Measurements from ENCODE around the gene PNMA1. TPM values are rescaled to one million over a fixed set of nuclear protein-coding genes. Genes with fewer than 3 reads are reported as not detected.
"Not testable (repeated sequence)": the region's sequence is repeated elsewhere in the genome, so short reads cannot be mapped to it uniquely, and the experiment has no call there.

The PNMA1 gene
- polyA plus RNA-seq, 12 donors: 22.0 to 33.8 (median 25.9) TPM; not detected in 1

DNA sequence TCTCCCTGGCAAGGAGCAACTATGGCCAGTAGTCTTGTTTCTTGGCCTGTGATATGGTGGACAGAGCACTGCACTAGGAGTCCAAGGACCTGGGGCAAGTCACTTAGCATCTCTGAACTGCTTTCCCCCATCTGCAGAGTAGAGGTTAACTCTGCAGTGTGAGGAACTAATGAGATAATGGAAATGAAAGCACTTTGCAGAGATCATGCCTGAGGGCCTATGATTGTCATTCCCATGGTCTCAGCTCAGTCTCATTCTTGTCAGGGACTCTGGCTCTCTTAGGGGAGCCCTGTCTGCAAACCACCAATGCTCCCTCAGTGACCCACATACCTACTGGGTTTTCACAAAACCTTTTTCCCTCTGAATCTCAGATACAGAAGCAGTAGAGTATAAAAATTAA is 6.5 kb upstream of the PNMA1 start:
- DNase-seq: no peak

DNA sequence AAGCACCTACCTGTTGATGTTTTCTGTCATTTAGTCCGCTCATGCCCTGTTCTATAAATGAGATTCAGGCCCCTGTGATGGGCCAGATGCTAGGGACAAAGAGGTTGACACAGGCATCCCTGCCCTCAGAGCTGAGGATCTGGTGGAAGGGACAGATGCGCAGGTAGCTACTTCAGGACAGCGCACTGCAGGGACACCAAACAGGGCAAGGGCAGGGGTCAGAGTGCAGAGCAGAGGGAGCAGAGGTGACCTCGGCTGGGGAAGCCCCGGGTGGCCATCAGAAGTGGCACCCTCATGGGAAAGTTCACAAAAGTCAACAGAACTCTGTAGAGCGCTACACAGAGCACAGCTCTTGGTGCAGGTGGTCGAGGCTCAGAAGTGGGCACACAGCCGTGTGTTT is 5.6 kb upstream of the PNMA1 start:
- DNase-seq: no peak

DNA sequence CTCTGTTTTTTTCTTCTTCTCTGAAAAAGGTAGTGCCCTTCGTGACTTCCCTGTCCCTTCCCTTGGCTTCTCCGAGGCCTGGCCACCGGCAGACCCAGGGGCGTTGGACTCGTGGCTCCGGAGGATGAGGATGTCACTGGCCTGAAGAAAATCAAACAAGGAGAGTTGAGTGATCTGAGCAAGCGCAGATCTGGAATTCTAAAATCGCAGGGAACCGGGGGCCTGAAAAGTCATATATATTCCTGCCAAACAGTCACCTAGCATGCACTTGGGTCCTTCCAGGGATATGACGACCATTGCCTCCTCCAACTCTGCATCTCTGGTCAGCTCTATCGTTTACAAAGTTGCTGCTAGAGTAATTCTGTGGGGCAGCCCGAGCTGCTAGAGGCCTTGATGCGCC is 5.2 kb upstream of the PNMA1 start:
- no peak for DNase-seq

DNA sequence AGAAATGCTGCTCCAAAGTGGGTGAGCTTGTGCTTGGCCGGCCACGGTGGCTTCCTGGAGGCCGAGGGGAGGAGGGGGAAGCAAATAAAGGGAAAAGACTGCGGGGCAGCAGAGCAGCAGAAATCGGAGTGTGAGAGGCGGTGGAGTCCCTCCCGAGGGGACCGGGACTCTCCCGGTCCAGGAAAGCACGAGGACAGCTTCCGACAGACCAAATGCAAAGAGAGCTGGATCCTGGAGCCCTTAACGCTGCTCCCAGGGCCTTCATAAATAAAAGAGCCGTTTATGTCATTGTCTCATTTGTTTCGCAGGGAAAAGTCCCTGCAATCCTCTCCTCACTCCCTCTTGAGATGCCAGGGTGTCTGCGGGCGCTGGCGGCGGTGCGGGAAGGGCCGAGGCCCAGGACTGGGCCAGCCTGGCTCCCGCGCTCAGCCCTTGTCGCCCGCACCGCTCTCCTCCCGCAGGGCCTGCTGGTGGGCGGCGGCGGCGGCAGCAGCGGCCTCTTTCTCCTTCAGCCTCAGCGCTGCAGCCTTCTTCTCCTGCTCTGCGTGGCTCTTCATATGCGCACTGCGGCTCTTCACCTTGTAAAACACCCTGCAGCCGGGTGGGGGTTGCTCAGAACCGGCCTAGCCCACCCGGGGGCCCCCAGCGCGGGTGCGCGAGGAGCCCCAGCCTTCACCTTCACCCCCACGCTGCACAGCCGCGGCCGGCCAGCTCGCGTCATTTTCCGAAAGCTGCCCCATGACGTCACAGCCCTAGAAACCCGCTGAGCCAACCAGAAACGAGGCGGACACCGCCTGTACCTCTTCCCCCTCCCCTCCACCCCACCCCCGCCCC is 4.5 kb upstream of the PNMA1 start:
- DNase-seq: no peak

DNA sequence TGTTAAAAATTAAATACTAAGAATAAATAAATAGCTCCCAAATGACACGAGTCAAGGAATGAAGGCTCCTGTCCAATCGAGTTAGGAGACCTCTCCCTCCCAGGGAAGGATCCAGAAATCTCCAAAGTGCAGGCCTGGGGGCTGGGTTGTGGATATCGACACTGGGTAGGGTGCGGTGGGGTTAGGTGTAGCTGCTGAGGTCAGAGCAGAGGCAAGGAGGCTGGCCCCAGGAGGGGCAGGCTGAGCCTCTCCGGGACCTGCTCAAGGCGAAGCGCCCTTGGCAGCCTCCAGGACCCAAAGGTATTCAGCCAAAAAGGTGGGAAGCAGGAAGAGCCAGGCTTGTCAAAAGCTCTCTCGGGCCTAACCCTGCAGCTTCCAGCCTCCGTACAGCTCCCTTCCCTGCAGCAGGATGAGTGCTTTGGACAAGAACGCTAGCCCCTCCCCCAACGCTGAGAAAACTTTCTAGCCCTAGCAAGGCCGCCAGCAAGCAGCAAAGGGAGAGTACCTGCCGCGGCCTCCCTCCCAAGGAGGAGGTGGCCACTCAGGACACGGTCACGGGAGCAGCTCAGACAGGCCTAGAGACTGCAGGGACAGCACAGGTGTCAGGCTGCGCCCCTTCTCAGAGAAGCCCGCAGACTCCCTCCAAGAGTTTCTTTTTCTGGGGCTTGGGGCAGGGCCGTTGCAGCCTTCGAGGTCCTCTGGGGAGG is 3.7 kb upstream of the PNMA1 start:
- DNase-seq: no peak

DNA sequence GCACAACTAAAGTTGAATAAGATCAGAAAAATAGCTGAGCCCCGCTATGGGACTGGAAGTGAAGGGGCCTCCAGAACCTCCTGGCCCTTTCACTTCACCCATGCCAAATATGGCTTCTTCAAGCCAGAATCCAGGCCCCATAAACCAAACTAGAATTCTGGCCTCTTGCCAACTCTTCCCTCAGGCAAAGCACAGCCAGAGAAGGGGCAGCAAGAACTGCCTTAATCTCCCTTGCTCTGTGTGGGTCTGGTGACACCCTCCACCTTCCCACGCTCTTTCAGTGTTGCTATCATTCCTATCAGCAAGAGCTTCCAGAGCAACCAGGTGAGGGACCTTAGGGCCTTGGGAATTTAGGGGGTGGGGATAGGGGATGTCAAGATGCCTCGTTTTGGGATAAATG is 3.1 kb upstream of the PNMA1 start:
- no peak for DNase-seq

DNA sequence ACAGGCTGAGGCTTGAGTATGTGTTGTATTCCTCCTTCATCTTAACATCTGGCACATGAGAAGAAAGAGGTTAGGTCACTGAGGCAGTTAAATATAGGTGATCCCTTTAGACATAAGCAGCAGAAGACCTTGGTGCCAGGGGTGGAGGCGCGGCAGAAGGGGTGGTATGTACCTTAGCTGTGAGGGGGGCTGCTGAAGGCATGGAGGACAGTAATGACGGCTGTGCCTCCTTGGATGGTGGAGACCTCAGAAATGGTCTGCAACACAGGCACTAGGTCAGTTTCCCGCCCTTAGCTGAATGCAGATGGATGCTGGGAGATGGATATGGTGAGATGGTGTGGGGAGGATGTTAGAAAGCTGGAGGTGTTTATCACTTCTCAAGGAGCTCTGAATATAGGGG is 1.5 kb upstream of the PNMA1 start:
- DNase-seq: no peak

DNA sequence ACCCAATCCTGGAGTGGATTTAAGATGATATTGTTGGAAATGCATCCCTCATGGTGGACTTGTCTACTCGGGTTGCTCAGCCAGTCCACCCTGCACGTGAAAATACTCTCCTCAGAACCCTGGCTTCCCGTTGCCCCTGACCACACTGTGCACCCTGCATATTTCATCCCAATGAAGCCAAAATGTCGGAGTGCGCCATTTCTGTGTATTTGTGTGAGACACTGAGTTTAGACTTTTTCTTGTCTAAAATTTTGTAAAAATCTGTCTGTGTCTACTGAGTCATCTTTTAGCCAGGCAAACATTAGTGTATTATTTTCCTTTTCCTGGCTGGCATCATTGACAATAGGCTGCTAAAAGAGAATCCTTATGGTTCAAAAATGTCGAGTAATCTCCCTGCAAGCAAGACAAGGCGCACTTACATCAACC is 485 bp upstream of the PNMA1 start:
- DNase-seq: no peak

DNA sequence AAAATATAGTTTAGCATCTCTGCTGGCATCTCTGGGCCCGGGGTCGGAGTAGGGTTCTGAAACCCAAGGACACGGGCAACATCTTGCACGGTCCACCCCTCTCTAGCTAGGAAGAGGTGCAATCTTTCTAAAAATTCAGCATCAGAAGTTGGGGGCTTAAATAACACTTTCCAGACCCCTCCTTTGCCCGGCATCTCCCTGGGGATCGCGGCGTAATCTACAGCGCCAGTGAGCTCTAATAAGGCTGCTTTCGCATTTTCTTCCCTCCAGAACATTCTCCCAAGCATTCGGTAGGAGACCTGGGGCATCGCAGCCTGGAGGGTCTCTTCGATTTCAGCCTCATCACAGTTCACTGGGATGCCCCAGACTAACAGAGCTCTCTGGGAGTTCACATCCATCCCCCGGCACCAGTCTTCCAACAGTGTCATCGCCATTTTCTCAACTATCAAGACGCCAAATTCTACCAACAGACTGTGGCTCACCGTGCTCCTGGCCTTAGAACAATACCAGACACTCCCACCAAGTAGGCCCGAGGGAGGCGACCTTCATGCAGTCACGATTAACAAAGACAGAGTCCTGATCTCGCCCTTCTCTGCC is 880 bp downstream of the PNMA1 start:
- no peak for DNase-seq

DNA sequence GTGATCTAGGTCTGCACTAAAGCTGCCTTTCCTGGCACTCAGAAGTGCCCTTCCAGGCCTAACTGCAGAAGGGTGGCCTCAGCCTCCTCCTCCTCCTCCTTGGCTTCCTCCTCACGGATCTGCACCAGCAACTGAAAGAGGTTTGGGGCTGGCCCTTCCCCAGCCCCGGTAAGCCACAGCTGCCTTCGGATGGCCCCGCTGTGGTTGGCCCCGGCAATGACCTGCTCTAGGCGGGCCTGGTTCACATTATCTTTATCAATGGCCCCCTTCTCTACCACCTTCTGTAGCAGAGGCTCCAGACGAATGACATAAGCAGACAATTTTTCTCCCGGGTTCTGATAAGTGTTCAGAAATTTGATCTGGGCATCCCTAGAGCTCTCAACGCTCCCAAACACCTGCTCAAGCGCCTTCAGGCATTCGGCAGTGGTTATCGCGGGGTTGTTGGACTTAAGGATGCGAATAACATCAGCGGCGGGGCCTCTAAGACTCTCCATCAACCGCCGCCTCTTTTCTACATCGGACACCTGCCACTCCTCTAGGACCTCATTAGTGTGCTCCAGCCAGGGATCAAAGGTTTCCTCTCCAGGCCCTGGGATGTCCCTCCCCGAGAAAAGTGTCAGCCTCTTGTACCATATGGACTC is 1.5 kb downstream of the PNMA1 start:
- DNase-seq: no peak

DNA sequence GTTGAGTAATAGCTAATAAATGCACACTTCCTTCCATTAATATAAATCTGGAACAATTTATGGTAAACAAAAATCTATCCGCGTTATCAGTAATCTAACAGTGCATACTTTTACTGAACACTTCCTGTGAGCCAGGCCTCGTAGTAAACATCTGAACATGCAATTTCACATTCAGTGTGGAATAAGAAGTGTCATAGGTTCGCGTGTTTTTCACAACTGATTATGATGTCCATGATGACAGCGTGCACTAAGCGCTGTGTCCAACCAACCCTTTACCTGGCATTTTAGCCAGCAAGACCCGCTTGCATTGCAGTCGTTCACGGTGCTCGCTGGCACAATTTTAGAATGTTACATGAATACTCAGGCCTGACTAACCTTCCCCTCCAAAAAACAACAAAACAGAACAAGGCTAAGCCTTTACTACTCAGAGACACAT is 2.1 kb downstream of the PNMA1 start:
- DNase-seq: no peak

DNA sequence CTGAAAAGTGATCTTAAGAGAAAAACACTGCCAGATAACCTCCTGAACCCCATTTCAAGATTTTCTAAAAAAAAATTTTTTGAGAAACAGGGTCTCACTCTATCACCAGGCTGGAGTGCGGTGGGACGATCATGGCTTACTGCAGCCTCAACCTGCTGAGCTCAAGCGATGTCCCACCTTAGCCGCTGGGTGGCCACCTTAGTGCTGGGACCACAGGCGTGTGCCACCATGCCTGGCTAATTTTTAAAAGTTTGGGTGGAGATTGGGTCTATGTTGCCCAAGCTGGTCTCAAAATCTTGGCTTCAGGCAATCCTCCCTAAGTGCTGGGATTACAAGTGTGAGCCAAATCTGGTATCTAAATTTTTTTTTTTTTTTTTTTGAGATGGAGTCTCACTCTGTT is 3.4 kb downstream of the PNMA1 start:
- no peak for DNase-seq

DNA sequence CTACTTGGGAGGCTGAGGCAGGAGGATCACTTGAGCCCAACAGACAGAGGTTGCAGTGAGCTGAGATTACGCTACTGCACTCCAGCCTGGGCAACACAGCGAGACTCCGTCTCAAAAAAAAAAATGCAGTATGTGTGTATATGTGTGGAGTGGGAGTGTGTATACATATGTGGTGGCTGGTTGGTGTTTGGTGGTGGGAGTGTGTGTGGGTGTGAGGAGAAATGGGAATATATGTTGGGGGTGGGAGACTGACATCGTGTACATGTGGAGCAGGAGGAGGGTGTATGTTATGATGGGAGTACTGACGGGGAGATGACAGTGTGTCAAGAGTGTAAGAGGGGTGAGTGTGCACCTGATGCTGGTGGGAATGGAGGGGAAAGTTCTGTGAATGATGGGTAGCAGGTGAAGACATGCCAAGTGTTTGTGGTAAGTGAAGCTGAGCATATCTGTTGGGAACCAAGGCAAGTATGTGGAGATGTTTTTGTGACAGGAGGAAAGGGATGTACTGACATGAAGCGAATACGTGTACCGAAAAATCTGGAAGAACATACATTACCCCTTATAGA is 4.2 kb downstream of the PNMA1 start:
- DNase-seq: no peak

DNA sequence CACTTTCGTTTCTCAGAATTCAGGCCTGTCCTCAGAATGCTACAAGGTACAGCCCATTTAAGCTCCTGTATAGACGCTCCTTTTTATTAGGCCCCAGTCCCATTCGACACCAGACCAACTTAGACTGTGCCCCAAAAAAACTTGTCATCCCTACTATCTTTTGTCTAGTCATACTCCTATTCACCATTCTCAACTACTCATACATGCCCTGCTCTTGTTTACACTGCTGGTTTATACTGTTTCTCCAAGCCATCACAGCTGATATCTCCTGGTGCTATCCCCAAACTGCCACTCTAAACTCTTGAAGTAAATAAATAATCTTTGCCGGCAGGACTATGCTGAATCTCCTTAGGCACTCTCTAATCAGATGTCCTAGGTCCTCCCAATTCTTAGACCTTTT is 6.1 kb downstream of the PNMA1 start:
- not testable (repeated sequence) for DNase-seq

DNA sequence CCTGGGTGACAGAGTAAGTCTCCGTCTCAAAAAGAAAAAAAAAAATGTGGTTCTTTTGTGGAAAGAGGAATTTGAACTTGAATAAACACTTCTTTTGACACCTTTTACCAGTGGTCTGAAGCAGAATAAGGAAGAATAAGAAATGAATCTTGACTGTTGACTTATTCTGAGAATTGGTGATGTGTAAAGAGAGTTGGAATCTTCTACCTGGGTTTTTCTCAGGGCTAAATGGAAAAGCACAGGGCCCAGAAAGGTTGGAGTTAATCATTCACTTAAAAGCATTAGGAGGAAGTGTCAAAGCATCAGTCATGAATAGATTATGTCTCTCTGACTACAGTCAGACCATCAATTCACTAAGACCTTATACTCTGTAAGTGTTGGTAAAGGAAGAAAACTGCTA is 13.9 kb downstream of the PNMA1 start:
- no peak for DNase-seq

DNA sequence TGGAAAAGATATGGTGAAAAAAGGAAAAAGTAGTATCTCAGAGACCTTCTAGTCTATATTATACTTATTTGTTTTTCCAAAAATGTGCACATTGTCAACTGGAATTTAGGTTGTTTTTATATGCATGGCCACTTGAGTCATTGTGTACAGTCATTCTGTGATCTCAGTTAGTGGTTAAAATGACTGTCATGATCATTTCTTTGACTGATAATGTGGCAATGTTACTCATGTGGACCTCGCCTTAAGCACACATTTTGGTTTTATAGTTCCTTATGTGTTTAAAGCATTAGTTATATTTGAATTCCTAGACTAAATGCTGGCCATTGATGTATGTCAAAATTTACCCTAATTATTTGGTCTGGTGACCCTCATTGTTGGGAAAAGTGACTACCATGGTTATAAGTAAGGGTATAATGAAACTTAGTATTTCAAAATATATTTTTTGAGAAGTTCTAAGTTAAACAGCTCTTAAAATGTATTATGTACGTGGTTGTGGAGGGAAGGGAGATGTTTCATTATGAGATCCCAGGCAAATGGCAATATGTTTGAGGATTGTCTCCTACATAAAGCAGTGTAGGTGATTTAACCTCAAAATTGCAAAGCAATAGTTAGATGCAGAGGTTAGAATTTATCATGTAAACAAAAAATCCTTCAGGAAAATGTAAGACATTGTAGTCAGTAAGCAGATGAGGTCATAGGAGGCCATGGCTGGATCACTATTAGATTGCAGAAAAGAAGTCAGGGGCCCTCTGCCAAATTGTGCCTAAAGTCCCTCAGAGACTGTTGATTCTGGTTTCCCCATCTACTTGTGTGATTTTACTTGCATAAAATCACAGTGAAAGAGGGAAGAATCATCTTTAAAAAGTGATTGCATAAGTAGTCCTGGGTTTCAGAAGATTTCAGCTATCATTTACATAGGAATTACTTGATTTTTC is 17.5 kb downstream of the PNMA1 start:
- DNase-seq: no peak

DNA sequence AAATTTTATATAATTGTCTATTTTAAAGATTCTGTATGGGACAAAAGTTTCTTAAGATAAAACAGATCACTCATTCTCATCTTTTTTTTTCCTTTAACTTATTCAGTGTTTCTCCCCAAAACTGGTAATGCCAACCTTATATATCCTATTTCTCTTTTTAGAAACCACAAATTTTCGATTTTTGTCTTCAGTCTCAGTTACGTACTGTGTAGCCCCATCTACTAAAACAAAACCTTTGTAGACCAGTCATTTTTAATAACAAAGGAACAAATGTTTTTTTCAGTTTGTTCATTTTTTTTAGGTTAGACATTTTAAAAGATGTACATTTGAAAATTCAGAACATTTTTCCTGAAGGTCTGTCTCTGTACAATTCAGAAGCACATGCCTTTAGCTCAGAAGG is 18.2 kb downstream of the PNMA1 start:
- DNase-seq: no peak

DNA sequence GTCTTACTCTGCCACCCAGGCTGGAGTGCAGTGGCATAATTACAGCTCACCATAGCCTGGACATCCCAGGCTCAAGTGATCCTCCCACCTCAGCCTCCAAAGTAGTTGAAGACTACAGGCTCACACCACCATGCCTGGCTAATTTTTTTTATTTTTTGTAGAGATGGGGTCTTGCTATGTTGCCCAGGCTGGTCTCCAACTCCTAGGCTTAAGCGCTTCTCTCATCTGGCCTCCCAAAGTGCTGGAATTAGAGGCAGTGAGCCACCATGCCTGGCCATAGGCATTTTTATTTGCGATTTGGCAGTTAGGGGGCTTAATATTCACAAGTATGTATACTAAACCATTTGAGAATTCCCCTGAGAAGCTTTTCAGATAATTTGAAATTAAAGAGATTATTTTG is 19.1 kb downstream of the PNMA1 start:
- DNase-seq: no peak

DNA sequence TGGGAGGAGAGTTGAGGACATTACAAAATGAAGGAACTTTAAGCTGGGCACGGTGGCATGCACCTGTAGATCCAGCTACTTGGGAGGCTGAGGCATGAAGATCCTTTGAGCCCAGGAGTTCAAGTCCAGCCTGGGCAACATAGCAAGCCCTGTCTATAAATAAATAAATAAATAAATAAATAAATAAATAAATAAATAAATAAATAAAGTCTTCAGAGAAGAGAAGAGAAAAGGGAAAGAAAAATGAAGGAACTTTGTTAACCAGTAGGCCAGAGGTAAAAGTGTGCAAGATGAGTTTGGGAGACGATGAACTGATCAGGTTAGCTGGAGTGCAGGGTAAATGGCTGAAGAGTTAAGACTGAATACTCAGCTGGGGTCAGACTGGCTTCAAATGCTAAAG is 20.1 kb downstream of the PNMA1 start:
- DNase-seq: no peak

DNA sequence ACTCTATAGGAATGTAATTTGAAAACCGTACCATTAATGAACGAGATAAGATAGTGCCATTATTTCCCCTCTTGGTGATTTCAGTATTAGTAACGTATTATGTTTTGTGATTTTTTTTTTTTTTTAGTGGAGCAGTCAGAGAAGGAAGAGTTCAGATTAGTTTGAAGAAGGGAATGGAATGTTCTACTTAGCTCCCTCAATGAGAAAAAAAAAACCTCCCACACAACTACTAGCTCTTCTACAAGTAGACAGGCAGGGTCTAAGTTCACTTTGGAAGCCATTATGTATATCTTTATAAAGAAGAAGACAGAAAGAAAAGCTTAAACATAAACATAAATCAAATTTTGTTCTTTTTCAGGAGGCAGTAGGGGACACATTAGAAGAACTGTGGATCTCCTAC is 27.3 kb downstream of the PNMA1 start:
- DNase-seq: no peak

DNA sequence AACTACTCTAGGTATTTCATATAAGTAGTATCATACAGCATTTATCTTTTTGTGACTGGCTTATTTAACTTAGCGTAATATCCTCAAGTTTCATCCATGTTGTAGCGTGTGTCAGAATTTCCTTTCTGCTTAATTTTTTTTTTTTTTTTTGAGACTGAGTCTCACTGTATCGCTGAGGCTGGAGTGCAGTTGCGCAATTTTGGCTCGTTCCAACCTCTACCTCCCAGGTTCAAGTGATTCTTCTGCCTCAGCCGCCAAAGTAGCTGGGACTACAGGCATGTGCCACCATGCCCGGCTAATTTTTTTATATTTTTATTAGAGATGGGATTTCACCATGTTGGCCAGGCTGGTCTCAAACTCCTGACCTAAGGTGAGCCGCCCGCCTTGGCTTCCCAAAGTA is 28.9 kb downstream of the PNMA1 start:
- no peak for DNase-seq

All from muscle of arm (tissue), 12 donors.